Heart left ventricle (tissue), 13 donors: ENCODE data around the gene INPP4B.

Experiments
- CTCF ChIP-seq, 12 donors: fragments of 200-600 bp; sonication (generic) in 4 of 12; IDR thresholded peaks; one replicate each; pipeline versions ENCODE4 v1.5.0 to v1.8.0; 2018 to 2022; ENCODE audit warnings: antibody characterized with exemption in 12 of 12, mild to moderate bottlenecking in 5 of 12
- POLR2A ChIP-seq, 2 donors: fragments of 450-650 bp; IDR thresholded peaks; one replicate each; pipeline ENCODE4 v1.6.1; 2017; ENCODE audit warnings: antibody characterized with exemption in 2 of 2, mild to moderate bottlenecking in 2 of 2, moderate library complexity in 2 of 2
- donor health status: ischemic (EF 13 %, LVEDD 7.1; RV severe dilation, severe dysfunction).
- donor health status: DM: no; HTN: yes; CAD: no.
- donor health status: DM: no; HTN: no; CAD: no.
- donor health status: ischemic (EF 25% LVEDD 6.9; RV normal size, moderate dysfunction).
- donor health status: ischemic (EF 25% LVEDD 5.7; RV mildly dilated, moderate dysfunction).
- donor health status: ischemic (EF 35%, LVEDD 5.7; RV mildly dilated, moderate dysfunction).
- donor health status: nonischemic (EF 11% LVEDD 7.7; RV severe dilation, severe dysfunction).
- donor health status: DM: yes; HTN: yes; CAD: no.
- donor health status: PGD.
- donor health status: ischemic (EF 29% LVEDD 5.4; RV normal size, mild dysfunction).
- donor health status: nonischemic (EF 23%, LVEDD 6.1; RV moderate dilation, normal function).

GRCh38 chr4:142267101-142267500 lies 579.0 kb downstream of the INPP4B start:
- TF ChIP-seq CTCF (IDR thresholded peaks at IDR 0.05) (no peak), POLR2A (IDR thresholded peaks at IDR 0.05) (no peak)
